NCI-H82 (cell line): Measurements from ENCODE around the gene ANKRD39.

Experiments used
- DNase-seq: peaks from one replicate; lab custom pipeline; 2025; lab: John Stamatoyannopoulos, UW

Gene ANKRD39

GRCh38 chr2:96826546-96827278, 31.1 kb downstream of the ANKRD39 start:
- DNase-seq, result no peak

GRCh38 chr2:96825057-96825456, 32.8 kb downstream of the ANKRD39 start:
- no peak for DNase-seq

GRCh38 chr2:96824079-96824870, 33.5 kb downstream of the ANKRD39 start:
- no peak for DNase-seq

GRCh38 chr2:96823198-96823597, 34.6 kb downstream of the ANKRD39 start:
- no peak for DNase-seq

GRCh38 chr2:96822786-96823185, 35.0 kb downstream of the ANKRD39 start:
- DNase-seq, result no peak

GRCh38 chr2:96821113-96821675, 36.6 kb downstream of the ANKRD39 start:
- DNase-seq, result no peak

GRCh38 chr2:96819876-96820511, 37.8 kb downstream of the ANKRD39 start:
- DNase-seq, result no peak

GRCh38 chr2:96819128-96819875, 38.5 kb downstream of the ANKRD39 start:
- no peak for DNase-seq

GRCh38 chr2:96817882-96818281, 39.9 kb downstream of the ANKRD39 start:
- DNase-seq, result no peak

GRCh38 chr2:96816836-96817702, 40.7 kb downstream of the ANKRD39 start:
- peak; percentile 47 for DNase-seq

GRCh38 chr2:96816127-96816835, 41.5 kb downstream of the ANKRD39 start, which contains the start of gene CNNM3:
TSS of gene CNNM3 (plus strand) at chr2:96816268. CDS start at chr2:96816278, 10 bp downstream.
- DNase-seq, result peak; percentile 97

GRCh38 chr2:96815326-96816126, 42.3 kb downstream of the ANKRD39 start:
- DNase-seq, result peak; percentile 86

- DNase-seq, result no peak
Observed at GRCh38 chr2:96813656-96814055, 44.2 kb downstream of the ANKRD39 start.

GRCh38 chr2:96811917-96812316, 45.9 kb downstream of the ANKRD39 start:
- no peak for DNase-seq

GRCh38 chr2:96810783-96811192, 47.0 kb downstream of the ANKRD39 start:
- no peak for DNase-seq

- peak; percentile 60 for DNase-seq
Observed at GRCh38 chr2:96809951-96810782, 47.6 kb downstream of the ANKRD39 start.

- no peak for DNase-seq
Observed at GRCh38 chr2:96809216-96809882, 48.5 kb downstream of the ANKRD39 start.
